HG02623 (cell line): ENCODE data around the gene SEZ6L.
"Not testable (repeated sequence)": the region's sequence is repeated elsewhere in the genome, so short reads cannot be mapped to it uniquely, and the experiment has no call there.

Experiments used
- ATAC-seq: cut with Tn5 transposase; IDR thresholded peaks from one replicate; pipeline ENCODE4 v1.9.1; 2021; ENCODE audit warnings: moderate library complexity; ENCODE audit not compliant: unreplicated experiment

SEZ6L gene

GRCh38 chr22:26374391-26375026, 205.2 kb downstream of the SEZ6L start:
- no peak for ATAC-seq

GRCh38 chr22:26377170-26377830, 208.0 kb downstream of the SEZ6L start:
- no peak for ATAC-seq

GRCh38 chr22:26380072-26380830, 211.0 kb downstream of the SEZ6L start:
- ATAC-seq: no peak

GRCh38 chr22:26382782-26383181, 213.5 kb downstream of the SEZ6L start:
- ATAC-seq: no peak

- ATAC-seq: no peak
These were observed 214.8 kb downstream of the SEZ6L start for GRCh38 chr22:26383968-26384556.

- no peak for ATAC-seq
These were observed 215.9 kb downstream of the SEZ6L start for GRCh38 chr22:26385164-26385563.

GRCh38 chr22:26389125-26389524, 219.9 kb downstream of the SEZ6L start:
- ATAC-seq: no peak

GRCh38 chr22:26391091-26391490, 221.8 kb downstream of the SEZ6L start:
- no peak for ATAC-seq

GRCh38 chr22:26391623-26392022, 222.4 kb downstream of the SEZ6L start:
- no peak for ATAC-seq

- ATAC-seq: no peak
These were observed 224.7 kb downstream of the SEZ6L start for GRCh38 chr22:26393929-26394328.

GRCh38 chr22:26394777-26395176, 225.5 kb downstream of the SEZ6L start:
- no peak for ATAC-seq

- no peak for ATAC-seq
These were observed 226.7 kb downstream of the SEZ6L start for GRCh38 chr22:26395926-26396325.

- ATAC-seq: no peak
These were observed 229.5 kb downstream of the SEZ6L start for GRCh38 chr22:26398741-26399153.

GRCh38 chr22:26399289-26399688, 230.0 kb downstream of the SEZ6L start:
- no peak for ATAC-seq

GRCh38 chr22:26401726-26402125, 232.5 kb downstream of the SEZ6L start:
- no peak for ATAC-seq

- ATAC-seq: no peak
These were observed 235.7 kb downstream of the SEZ6L start for GRCh38 chr22:26404851-26405421.

- no peak for ATAC-seq
These were observed 236.9 kb downstream of the SEZ6L start for GRCh38 chr22:26406118-26406517.

- not testable (repeated sequence) for ATAC-seq
These were observed 239.4 kb downstream of the SEZ6L start for GRCh38 chr22:26408562-26409220.

GRCh38 chr22:26409719-26410335, 240.6 kb downstream of the SEZ6L start:
- no peak for ATAC-seq

GRCh38 chr22:26410386-26410785, 241.1 kb downstream of the SEZ6L start:
- ATAC-seq: no peak
